Right renal pelvis (tissue), 4 donors: ENCODE results near the gene CCDC146. TPM values are rescaled to one million over a fixed set of nuclear protein-coding genes. Genes with fewer than 3 reads are reported as not detected.
"Not testable (repeated sequence)": the region's sequence is repeated elsewhere in the genome, so short reads cannot be mapped to it uniquely, and the experiment has no call there.

ENCODE experiments used
- DNase-seq, 4 donors: peaks; one replicate each; pipeline ENCODE4 v3.0.0-alpha.2; 2013; ENCODE audit warnings: low read depth in 4 of 4, low spot score in 3 of 4, missing footprints in 1 of 4
- polyA plus RNA-seq, 4 donors: library from polyadenylated mRNA; unstranded; fragments of 120-200 nt; gene quantifications; one replicate each; pipeline ENCODE4 v1.2.1, GENCODE V29; 2013; ENCODE audit not compliant: insufficient read length in 4 of 4

Gene CCDC146
- 10 to 100 TPM; 16.7 to 24.8 (median 22.5) TPM for polyA plus RNA-seq

- DNase-seq, result peak; percentile 87 to 98 (median 94)
Measured at GRCh38 chr7:77121860-77122681, at the start of gene CCDC146. CCDC146 (plus strand) TSS chr7:77122615; CDS start chr7:77167669, 45,054 bp downstream.

- DNase-seq, result not testable (repeated sequence)
Measured at GRCh38 chr7:77074786-77075396, 47.5 kb upstream of the CCDC146 start.

GRCh38 chr7:77077060-77077459, 45.4 kb upstream of the CCDC146 start:
- DNase-seq, result not testable (repeated sequence)

GRCh38 chr7:77079112-77079511, 43.3 kb upstream of the CCDC146 start:
- not testable (repeated sequence) for DNase-seq

GRCh38 chr7:77079624-77080023, 42.8 kb upstream of the CCDC146 start:
- not testable (repeated sequence) for DNase-seq

- DNase-seq, result not testable (repeated sequence)
Measured at GRCh38 chr7:77080236-77080635, 42.2 kb upstream of the CCDC146 start.

- not testable (repeated sequence) for DNase-seq
Measured at GRCh38 chr7:77082192-77082591, 40.2 kb upstream of the CCDC146 start.

GRCh38 chr7:77092301-77092700, 30.1 kb upstream of the CCDC146 start:
- DNase-seq, result not testable (repeated sequence)

- not testable (repeated sequence) for DNase-seq
Measured at GRCh38 chr7:77100501-77100900, 21.9 kb upstream of the CCDC146 start.

GRCh38 chr7:77101187-77101586, 21.2 kb upstream of the CCDC146 start:
- not testable (repeated sequence) for DNase-seq

- DNase-seq, result not testable (repeated sequence)
Measured at GRCh38 chr7:77102671-77103070, 19.7 kb upstream of the CCDC146 start.

GRCh38 chr7:77105904-77106303, 16.5 kb upstream of the CCDC146 start:
- DNase-seq, result not testable (repeated sequence)

- not testable (repeated sequence) for DNase-seq
Measured at GRCh38 chr7:77107659-77108058, 14.8 kb upstream of the CCDC146 start.

- not testable (repeated sequence) for DNase-seq
Measured at GRCh38 chr7:77108362-77108761, 14.1 kb upstream of the CCDC146 start.

- DNase-seq, result not testable (repeated sequence)
Measured at GRCh38 chr7:77112719-77113306, 9.6 kb upstream of the CCDC146 start.

GRCh38 chr7:77125486-77125885, 3.1 kb downstream of the CCDC146 start:
- DNase-seq, result not testable (repeated sequence)

GRCh38 chr7:77127009-77127408, 4.6 kb downstream of the CCDC146 start:
- DNase-seq, result not testable (repeated sequence)

- not testable (repeated sequence) for DNase-seq
Measured at GRCh38 chr7:77128582-77129410, 6.4 kb downstream of the CCDC146 start.

- not testable (repeated sequence) for DNase-seq
Measured at GRCh38 chr7:77131781-77132180, 9.4 kb downstream of the CCDC146 start.

GRCh38 chr7:77138668-77139067, 16.3 kb downstream of the CCDC146 start:
- not testable (repeated sequence) for DNase-seq
